Mesenchymal stem cell (in vitro differentiated cells and primary cell): ENCODE results near the gene COL25A1.

Source experiments
- DNase-seq: peaks from one replicate; pipeline ENCODE4 v3.0.0-alpha.2; 2013
- H2AFZ ChIP-seq: one replicate; pipeline ENCODE4 v1.6.1; 2013; ENCODE audit warnings: low read depth, mild to moderate bottlenecking, control low read depth, inconsistent platforms, low read length, moderate library complexity
- H2AK5ac ChIP-seq: 2 replicates; pipeline ENCODE4 v1.6.1; 2013; ENCODE audit warnings: low read length, moderate library complexity, mild to moderate bottlenecking, inconsistent platforms; ENCODE audit not compliant: severe bottlenecking
- H2BK120ac ChIP-seq: one replicate; pipeline ENCODE4 v1.6.1; 2013; ENCODE audit warnings: low read depth, mild to moderate bottlenecking, inconsistent platforms, low read length, moderate library complexity
- H2BK12ac ChIP-seq, 2 experiments: one replicate each; pipeline ENCODE4 v1.6.1; 2013; ENCODE audit warnings: inconsistent platforms in 2 of 2, low read length in 2 of 2, mild to moderate bottlenecking in 2 of 2, moderate library complexity in 2 of 2, control low read depth in 1 of 2
- H2BK15ac ChIP-seq: one replicate; pipeline ENCODE4 v1.6.1; 2013; ENCODE audit warnings: mild to moderate bottlenecking, low read depth, inconsistent platforms; ENCODE audit not compliant: poor library complexity, severe bottlenecking
- H2BK5ac ChIP-seq: 2 replicates; pipeline ENCODE4 v1.6.1; 2013; ENCODE audit warnings: low read depth, mild to moderate bottlenecking, low read length, control low read depth, inconsistent platforms; ENCODE audit not compliant: poor library complexity, severe bottlenecking
- H3K14ac ChIP-seq, 2 experiments: one replicate each; pipeline ENCODE4 v1.6.1; 2013; ENCODE audit warnings: inconsistent platforms in 2 of 2, low read length in 2 of 2, control low read depth in 1 of 2, mild to moderate bottlenecking in 1 of 2, moderate library complexity in 1 of 2
- H3K18ac ChIP-seq, 2 experiments: one replicate each; pipeline ENCODE4 v1.6.1; 2013; ENCODE audit warnings: inconsistent platforms in 2 of 2, low read length in 2 of 2, control low read depth in 1 of 2, low read depth in 1 of 2, mild to moderate bottlenecking in 1 of 2
- H3K23ac ChIP-seq, 2 experiments: one replicate each; pipeline ENCODE4 v1.6.1; 2013; ENCODE audit warnings: inconsistent platforms in 2 of 2, low read length in 2 of 2, mild to moderate bottlenecking in 2 of 2, moderate library complexity in 2 of 2, control low read depth in 1 of 2
- H3K27ac ChIP-seq: 2 replicates; pipeline ENCODE4 v1.5.1; 2013; ENCODE audit warnings: mild to moderate bottlenecking, moderate library complexity, low read length, control low read depth, inconsistent platforms; ENCODE audit not compliant: poor library complexity, severe bottlenecking
- H3K27me3 ChIP-seq, 2 experiments: 2 replicates each; pipeline versions ENCODE4 v1.6.1 to v1.7.0; 2013; ENCODE audit warnings: low read length in 2 of 2, mild to moderate bottlenecking in 2 of 2, moderate library complexity in 2 of 2, control low read depth in 1 of 2, inconsistent platforms in 1 of 2; ENCODE audit not compliant: control insufficient read depth in 1 of 2, insufficient read depth in 1 of 2
- H3K36me3 ChIP-seq, 2 experiments: 2 replicates each; pipeline versions ENCODE4 v1.6.1 to v1.7.0; 2013; ENCODE audit warnings: low read length in 2 of 2, control low read depth in 1 of 2, inconsistent platforms in 1 of 2, low read depth in 1 of 2, mild to moderate bottlenecking in 1 of 2; ENCODE audit not compliant: insufficient read depth in 2 of 2, control insufficient read depth in 1 of 2
- H3K4ac ChIP-seq, 2 experiments: one replicate each; pipeline ENCODE4 v1.6.1; 2013; ENCODE audit warnings: inconsistent platforms in 2 of 2, low read length in 2 of 2, mild to moderate bottlenecking in 2 of 2, moderate library complexity in 2 of 2, control low read depth in 1 of 2, low read depth in 1 of 2
- H3K4me1 ChIP-seq: 2 replicates; pipeline ENCODE4 v1.6.1; 2013; ENCODE audit warnings: low read depth, low read length, control low read depth; ENCODE audit not compliant: control insufficient read depth, insufficient read depth
- H3K4me2 ChIP-seq: 2 replicates; pipeline ENCODE4 v1.6.1; 2013; ENCODE audit warnings: low read length, mild to moderate bottlenecking, inconsistent platforms; ENCODE audit not compliant: poor library complexity, severe bottlenecking
- H3K4me3 ChIP-seq, 2 experiments: 2 replicates each; pipeline versions ENCODE4 v1.5.1 to v1.7.0; 2013; ENCODE audit warnings: low read length in 2 of 2, mild to moderate bottlenecking in 2 of 2, control low read depth in 1 of 2, low read depth in 1 of 2; ENCODE audit not compliant: insufficient read depth in 1 of 2
- H3K79me1 ChIP-seq: replicated peaks from 2 replicates; pipeline ENCODE4 v1.6.1; 2013; ENCODE audit warnings: mild to moderate bottlenecking, control low read depth, low read length, inconsistent platforms; ENCODE audit not compliant: poor library complexity, severe bottlenecking
- H3K9ac ChIP-seq: 2 replicates; pipeline ENCODE4 v1.7.0; 2013; ENCODE audit warnings: mild to moderate bottlenecking, low read length, moderate library complexity
- H3K9me3 ChIP-seq: 2 replicates; pipeline ENCODE4 v1.7.0; 2013; ENCODE audit warnings: mild to moderate bottlenecking, low read length; ENCODE audit not compliant: control insufficient read depth
- H4K8ac ChIP-seq: one replicate; pipeline ENCODE4 v1.6.1; 2013; ENCODE audit warnings: inconsistent platforms, mild to moderate bottlenecking, low read length, moderate library complexity
- H4K91ac ChIP-seq: one replicate; pipeline ENCODE4 v1.6.1; 2013; ENCODE audit warnings: mild to moderate bottlenecking, low read length, inconsistent platforms
- WGBS: methylation state at CpG from one replicate; pipeline ENCODE4 v1.1.7; 2013; ENCODE audit warnings: mixed read lengths; 5-methylcytosine and 5-hydroxymethylcytosine counted together

COL25A1 gene

GRCh38 chr4:109155682-109156283 is 146.7 kb downstream of the COL25A1 start:
- Histone ChIP-seq H3K18ac (no peak overlapping the region), H3K9me3 (no peaks in the 10 kb centered on the region), H3K4me1 (no peaks in the 10 kb centered on the region), H2AFZ (no peak overlapping the region), H3K9ac (peak overlapping the region; percentile 13), H2BK120ac (no peak overlapping the region), H2AK5ac (no peak overlapping the region), H2BK12ac (no peak overlapping the region), H3K36me3 (no peaks in the 10 kb centered on the region), H3K4ac (no peak overlapping the region), H3K4me2 (no peak overlapping the region), H3K4me3 (no peak overlapping the region), H4K8ac (no peak overlapping the region), H3K14ac (no peak overlapping the region), H3K79me1 (no peaks in the 10 kb centered on the region), H3K23ac (no peak overlapping the region), H3K27me3 (no peaks in the 10 kb centered on the region), H2BK15ac (no peak overlapping the region), H2BK5ac (no peak overlapping the region), H3K27ac (no peak overlapping the region), H4K91ac (no peak overlapping the region)
- peak; percentile 18 for DNase-seq
- WGBS, result 64% methylated on average over 4 of the region's 4 CpGs

- no peaks in the 10 kb centered on the region for H3K9me3 ChIP-seq
- no peak overlapping the region for H4K8ac ChIP-seq
- no peak overlapping the region for H3K9ac ChIP-seq
- DNase-seq, result no peak
- H3K14ac ChIP-seq, result no peak overlapping the region
- no peak overlapping the region for H4K91ac ChIP-seq
- 8% methylated on average over 2 of the region's 2 CpGs for WGBS
- no peak overlapping the region for H2AK5ac ChIP-seq
- H3K27ac ChIP-seq, result no peak overlapping the region
- no peaks in the 10 kb centered on the region for H3K36me3 ChIP-seq
- no peak overlapping the region for H3K18ac ChIP-seq
- H3K4ac ChIP-seq, result no peak overlapping the region
- no peak overlapping the region for H2AFZ ChIP-seq
- no peak overlapping the region for H3K4me2 ChIP-seq
- H3K4me1 ChIP-seq, result no peaks in the 10 kb centered on the region
- no peak overlapping the region for H2BK15ac ChIP-seq
- H2BK12ac ChIP-seq, result no peak overlapping the region
- no peak overlapping the region for H3K23ac ChIP-seq
- H3K79me1 ChIP-seq, result no peaks in the 10 kb centered on the region
- H2BK5ac ChIP-seq, result no peak overlapping the region
- H3K4me3 ChIP-seq, result no peak overlapping the region
- no peak overlapping the region for H2BK120ac ChIP-seq
- no peaks in the 10 kb centered on the region for H3K27me3 ChIP-seq
These were observed 147.4 kb downstream of the COL25A1 start for GRCh38 chr4:109155084-109155483.

GRCh38 chr4:109154424-109154823 is 148.0 kb downstream of the COL25A1 start:
- Histone ChIP-seq H3K79me1 (no peaks in the 10 kb centered on the region), H3K18ac (no peak overlapping the region), H2BK120ac (no peak overlapping the region), H4K8ac (no peak overlapping the region), H3K9ac (no peak overlapping the region), H2AFZ (no peak overlapping the region), H3K4ac (peak overlapping the region in 1 of 2 experiments; percentile 29), H3K14ac (no peak overlapping the region), H2AK5ac (no peak overlapping the region), H3K9me3 (no peaks in the 10 kb centered on the region), H2BK15ac (no peak overlapping the region), H3K4me3 (no peak overlapping the region), H4K91ac (no peak overlapping the region), H3K4me2 (no peak overlapping the region), H3K23ac (no peak overlapping the region), H3K36me3 (no peaks in the 10 kb centered on the region), H3K27me3 (no peaks in the 10 kb centered on the region), H2BK12ac (no peak overlapping the region), H3K4me1 (no peaks in the 10 kb centered on the region), H3K27ac (no peak overlapping the region), H2BK5ac (no peak overlapping the region)
- WGBS, result 80% methylated on average over 4 of the region's 4 CpGs
- DNase-seq, result no peak

GRCh38 chr4:109149836-109150235 is 152.6 kb downstream of the COL25A1 start:
- no peak overlapping the region for H3K18ac ChIP-seq
- H3K4me1 ChIP-seq, result no peaks in the 10 kb centered on the region
- H3K36me3 ChIP-seq, result no peaks in the 10 kb centered on the region
- no peak overlapping the region for H3K4ac ChIP-seq
- H2BK12ac ChIP-seq, result no peak overlapping the region
- no peak overlapping the region for H2BK120ac ChIP-seq
- no peak overlapping the region for H2AK5ac ChIP-seq
- H2BK15ac ChIP-seq, result no peak overlapping the region
- H3K79me1 ChIP-seq, result no peaks in the 10 kb centered on the region
- H4K8ac ChIP-seq, result no peak overlapping the region
- H3K4me3 ChIP-seq, result no peak overlapping the region
- no peak overlapping the region for H3K23ac ChIP-seq
- H2AFZ ChIP-seq, result no peak overlapping the region
- H3K27ac ChIP-seq, result no peak overlapping the region
- H4K91ac ChIP-seq, result no peak overlapping the region
- no peak overlapping the region for H2BK5ac ChIP-seq
- no peak overlapping the region for H3K9ac ChIP-seq
- H3K14ac ChIP-seq, result no peak overlapping the region
- H3K27me3 ChIP-seq, result no peaks in the 10 kb centered on the region
- no peak overlapping the region for H3K4me2 ChIP-seq
- no peak for DNase-seq
- H3K9me3 ChIP-seq, result no peaks in the 10 kb centered on the region
